ENCODE results near the gene XIAP. TPM values are rescaled to one million over a fixed set of nuclear protein-coding genes. Genes with fewer than 3 reads are reported as not detected.
"Not testable (repeated sequence)": the region's sequence is repeated elsewhere in the genome, so short reads cannot be mapped to it uniquely, and the experiment has no call there.

XIAP gene
- total RNA-seq, 2 experiments from 2014 or later = 19.4 to 25.6 TPM

GRCh38 chrX:123846577-123847038, 13.2 kb upstream of the XIAP start:
- CTCF ChIA-PET = no interaction called here
- intact Hi-C loops (cut with micrococcal nuclease) = no loop called here
- no peak for TF ChIP-seq CTCF (IDR thresholded peaks at IDR 0.05)
- Mint-ChIP-seq H3K4me1 (ENCODE audit: low read depth) (no peaks in the 10 kb centered on the region), H3K27ac (no peak overlapping the region), H3K4me3 (no peak overlapping the region), H3K36me3 (ENCODE audit: low read depth) (no peaks in the 10 kb centered on the region), H3K9me3 (no peaks in the 10 kb centered on the region), H3K27me3 (peaks cover 2% of the 10 kb centered on the region)
- ATAC-seq (no peak), DNase-seq (no peak)
- POLR2A ChIA-PET = no interaction called here

DNA sequence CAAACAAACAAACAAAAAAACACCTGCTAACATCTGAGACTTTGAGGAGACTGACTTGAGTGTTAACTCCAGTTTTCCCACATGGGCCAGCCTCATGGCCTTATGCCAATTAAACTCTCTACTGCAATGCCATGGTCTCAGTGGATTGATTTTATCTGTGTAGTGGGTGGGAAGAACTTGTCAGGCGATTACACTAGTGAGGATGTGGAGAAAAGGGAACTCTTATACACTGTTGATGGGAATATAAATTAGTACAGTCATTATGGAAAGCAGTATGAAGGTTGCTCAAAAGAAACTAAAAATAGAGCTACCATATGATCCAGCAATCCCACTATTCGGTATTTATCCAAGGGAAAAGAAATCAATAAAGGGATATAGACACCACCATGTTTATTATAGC, 12.8 kb upstream of the XIAP start:
- Mint-ChIP-seq H3K9me3 (no peaks in the 10 kb centered on the region), H3K4me1 (ENCODE audit: low read depth) (no peaks in the 10 kb centered on the region), H3K4me3 (no peak overlapping the region), H3K27ac (no peak overlapping the region), H3K36me3 (ENCODE audit: low read depth) (no peaks in the 10 kb centered on the region), H3K27me3 (peaks cover 2% of the 10 kb centered on the region)
- intact Hi-C loops (cut with micrococcal nuclease) = no loop called here
- ATAC-seq (no peak), DNase-seq (no peak)
- TF ChIP-seq CTCF (IDR thresholded peaks at IDR 0.05) = no peak
- CTCF ChIA-PET = no interaction called here
- POLR2A ChIA-PET = no interaction called here

DNA sequence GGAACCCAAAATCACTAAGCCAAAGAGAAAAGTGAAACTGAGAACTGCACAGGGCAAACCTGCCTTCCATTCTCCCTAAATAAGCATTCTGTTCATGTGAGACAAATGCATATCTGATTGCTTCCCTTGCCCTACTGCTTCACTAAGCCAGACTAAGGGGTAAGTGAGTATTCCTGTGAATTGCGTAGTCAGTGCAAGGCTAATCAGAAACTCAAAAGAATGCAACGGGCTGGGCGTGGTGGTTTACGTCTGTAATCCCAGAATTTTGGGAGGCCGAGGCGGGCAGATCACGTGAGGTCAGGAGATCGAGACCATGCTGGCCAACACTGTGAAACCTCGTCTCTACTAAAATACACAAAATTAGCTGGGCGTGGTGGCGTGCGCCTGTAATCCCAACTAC, 10.8 kb upstream of the XIAP start:
- intact Hi-C loops (cut with micrococcal nuclease) = no loop called here

GRCh38 chrX:123849906-123850305, 9.9 kb upstream of the XIAP start:
- H3K4me1 Mint-ChIP-seq (ENCODE audit: low read depth); H3K27ac Mint-ChIP-seq; H3K27me3 Mint-ChIP-seq; H3K9me3 Mint-ChIP-seq; ATAC-seq; DNase-seq; CTCF ChIA-PET; H3K4me3 Mint-ChIP-seq; H3K36me3 Mint-ChIP-seq (ENCODE audit: low read depth); POLR2A ChIA-PET; intact Hi-C loops (cut with micrococcal nuclease): not testable (repeated sequence)

More for the DNA sequence above, 10.8 kb upstream of the XIAP start:
- Mint-ChIP-seq H3K4me3 (no peak overlapping the region), H3K9me3 (no peaks in the 10 kb centered on the region), H3K36me3 (ENCODE audit: low read depth) (no peaks in the 10 kb centered on the region), H3K4me1 (ENCODE audit: low read depth) (no peaks in the 10 kb centered on the region), H3K27me3 (peaks cover 2% of the 10 kb centered on the region), H3K27ac (no peak overlapping the region)
- CTCF ChIA-PET = no interaction called here
- no peak for TF ChIP-seq CTCF (IDR thresholded peaks at IDR 0.05)
- DNase-seq (no peak), ATAC-seq (no peak)
- POLR2A ChIA-PET = no interaction called here

GRCh38 chrX:123851079-123851478, 8.8 kb upstream of the XIAP start:
- H3K27ac Mint-ChIP-seq = no peak overlapping the region
- no peaks in the 10 kb centered on the region for H3K4me1 Mint-ChIP-seq (ENCODE audit: low read depth)
- ChIA-PET POLR2A (no interaction called here), CTCF (no interaction called here)
- ATAC-seq (no peak), DNase-seq (no peak)
- H3K9me3 Mint-ChIP-seq = no peaks in the 10 kb centered on the region
- intact Hi-C loops (cut with micrococcal nuclease) = no loop called here
- TF ChIP-seq CTCF (IDR thresholded peaks at IDR 0.05) = no peak
- no peaks in the 10 kb centered on the region for H3K36me3 Mint-ChIP-seq (ENCODE audit: low read depth)
- no peaks in the 10 kb centered on the region for H3K27me3 Mint-ChIP-seq
- no peak overlapping the region for H3K4me3 Mint-ChIP-seq

DNA sequence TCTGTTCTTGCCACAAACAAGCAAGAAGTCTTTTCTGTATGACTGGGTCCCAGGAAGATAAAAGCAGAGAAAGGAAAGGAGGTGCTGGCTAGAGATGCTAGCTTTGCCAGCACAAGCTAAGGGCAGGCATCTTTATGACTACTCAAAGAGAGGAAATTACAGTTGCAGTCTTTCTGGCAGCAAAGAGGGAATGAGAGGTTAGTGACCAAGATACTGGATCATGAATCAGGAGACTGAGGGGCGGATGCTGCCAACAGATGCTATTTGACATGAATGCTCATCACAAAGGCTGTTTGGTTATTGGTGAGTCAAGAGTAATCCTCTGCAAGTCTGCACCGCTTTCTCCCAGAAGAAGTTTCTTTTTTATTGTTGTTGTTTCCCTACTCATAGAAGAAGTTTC, 5.5 kb upstream of the XIAP start:
- no peak for DNase-seq
- peaks cover 7% of the 10 kb centered on the region for H3K4me1 Mint-ChIP-seq (ENCODE audit: low read depth)

More for the DNA sequence above, 5.5 kb upstream of the XIAP start:
- ChIA-PET POLR2A (no interaction called here), CTCF (no interaction called here)
- H3K27me3 Mint-ChIP-seq = no peaks in the 10 kb centered on the region
- no peak for ATAC-seq
- no peak overlapping the region for H3K27ac Mint-ChIP-seq
- no peaks in the 10 kb centered on the region for H3K36me3 Mint-ChIP-seq (ENCODE audit: low read depth)
- H3K4me3 Mint-ChIP-seq = no peak overlapping the region
- no peaks in the 10 kb centered on the region for H3K9me3 Mint-ChIP-seq
- TF ChIP-seq CTCF (IDR thresholded peaks at IDR 0.05) = no peak
- intact Hi-C loops (cut with micrococcal nuclease) = no loop called here
